HG03060 (cell line): ENCODE data around the gene DCAF4L1.

Experiments used
- ATAC-seq: cut with Tn5 transposase; IDR thresholded peaks from one replicate; pipeline ENCODE4 v1.9.1; 2021; ENCODE audit warnings: low read depth, moderate number of reproducible peaks; ENCODE audit not compliant: unreplicated experiment

DCAF4L1 gene, protein sequence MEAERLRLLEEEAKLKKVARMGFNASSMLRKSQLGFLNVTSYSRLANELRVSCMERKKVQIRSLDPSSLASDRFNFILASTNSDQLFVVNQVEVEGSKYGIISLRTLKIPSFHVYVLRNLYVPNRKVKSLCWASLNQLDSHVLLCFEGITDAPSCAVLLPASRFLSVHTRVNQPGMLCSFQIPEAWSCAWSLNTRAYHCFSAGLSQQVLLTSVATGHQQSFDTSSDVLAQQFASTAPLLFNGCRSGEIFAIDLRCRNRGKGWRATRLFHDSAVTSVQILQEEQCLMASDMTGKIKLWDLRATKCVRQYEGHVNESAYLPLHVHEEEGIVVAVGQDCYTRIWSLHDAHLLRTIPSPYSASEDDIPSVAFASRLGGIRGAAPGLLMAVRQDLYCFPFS

DNA sequence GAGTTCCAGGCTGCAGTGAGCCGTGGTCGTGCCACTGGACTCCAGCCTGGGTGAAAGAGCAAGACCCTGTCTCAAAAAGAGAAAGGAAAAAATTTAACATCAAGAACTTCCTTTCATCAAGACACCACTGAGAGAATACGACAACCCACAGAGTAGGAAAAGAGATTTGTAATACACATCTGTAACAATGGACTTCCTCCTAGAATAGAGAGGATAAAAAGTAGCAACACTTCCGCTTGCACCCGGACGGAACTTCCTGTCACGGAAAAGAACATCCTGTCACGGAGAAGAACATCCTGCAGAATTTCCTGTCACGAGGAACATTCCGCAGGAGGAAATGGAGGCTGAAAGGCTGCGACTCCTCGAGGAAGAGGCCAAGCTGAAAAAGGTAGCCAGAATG, at the start of gene DCAF4L1:
TSS of gene DCAF4L1 (plus strand) at position 301 of the 400 bp plus-strand sequence. CDS start at position 338, 37 bp downstream.
- ATAC-seq, result no peak

DNA sequence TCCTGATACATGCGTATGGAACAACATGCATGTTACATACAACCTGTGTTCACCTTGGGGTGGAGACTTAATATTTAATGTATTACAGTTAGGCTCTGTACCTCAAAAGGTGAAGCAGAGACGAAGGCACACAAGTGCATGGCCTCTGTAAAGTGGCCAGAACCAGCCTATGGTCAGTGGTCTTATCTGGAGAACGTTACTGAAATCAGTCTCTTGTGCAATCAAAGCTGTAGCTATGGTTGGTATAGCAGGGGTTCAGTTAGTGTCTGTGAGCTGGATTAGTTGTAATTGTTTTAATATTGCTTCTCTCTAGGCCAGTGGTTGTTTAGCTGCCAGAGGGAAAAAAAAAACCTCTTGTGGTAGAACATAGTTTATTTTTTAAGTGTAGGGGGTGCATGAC, 48.6 kb upstream of the DCAF4L1 start:
- ATAC-seq, result no peak

DNA sequence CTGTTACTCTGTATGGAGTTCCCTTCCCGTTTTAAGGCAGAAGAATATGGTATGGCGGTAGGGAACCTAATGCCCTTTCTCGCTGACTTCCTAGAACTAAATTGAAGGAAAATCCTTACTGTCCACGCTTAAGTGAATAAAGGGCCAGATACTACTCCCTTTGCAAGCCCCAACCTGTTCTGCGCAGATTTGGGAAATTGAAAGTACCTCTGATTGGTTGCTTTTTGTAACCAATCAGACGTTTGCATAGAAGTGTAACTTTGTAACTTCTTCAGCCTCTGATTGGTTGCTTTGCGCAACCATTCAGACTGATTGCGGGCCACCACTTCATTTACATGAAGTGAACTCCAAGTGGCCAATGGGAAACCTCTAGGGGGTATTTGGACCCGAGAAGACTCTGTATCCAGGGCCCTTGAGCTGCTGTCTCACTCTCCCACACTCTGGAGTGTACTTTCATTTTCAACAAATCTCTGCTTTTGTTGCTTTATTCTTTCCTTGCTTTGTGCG, 47.5 kb upstream of the DCAF4L1 start:
- no peak for ATAC-seq

GRCh38 chr4:41934514-41934900, 47.0 kb upstream of the DCAF4L1 start:
- ATAC-seq, result no peak

DNA sequence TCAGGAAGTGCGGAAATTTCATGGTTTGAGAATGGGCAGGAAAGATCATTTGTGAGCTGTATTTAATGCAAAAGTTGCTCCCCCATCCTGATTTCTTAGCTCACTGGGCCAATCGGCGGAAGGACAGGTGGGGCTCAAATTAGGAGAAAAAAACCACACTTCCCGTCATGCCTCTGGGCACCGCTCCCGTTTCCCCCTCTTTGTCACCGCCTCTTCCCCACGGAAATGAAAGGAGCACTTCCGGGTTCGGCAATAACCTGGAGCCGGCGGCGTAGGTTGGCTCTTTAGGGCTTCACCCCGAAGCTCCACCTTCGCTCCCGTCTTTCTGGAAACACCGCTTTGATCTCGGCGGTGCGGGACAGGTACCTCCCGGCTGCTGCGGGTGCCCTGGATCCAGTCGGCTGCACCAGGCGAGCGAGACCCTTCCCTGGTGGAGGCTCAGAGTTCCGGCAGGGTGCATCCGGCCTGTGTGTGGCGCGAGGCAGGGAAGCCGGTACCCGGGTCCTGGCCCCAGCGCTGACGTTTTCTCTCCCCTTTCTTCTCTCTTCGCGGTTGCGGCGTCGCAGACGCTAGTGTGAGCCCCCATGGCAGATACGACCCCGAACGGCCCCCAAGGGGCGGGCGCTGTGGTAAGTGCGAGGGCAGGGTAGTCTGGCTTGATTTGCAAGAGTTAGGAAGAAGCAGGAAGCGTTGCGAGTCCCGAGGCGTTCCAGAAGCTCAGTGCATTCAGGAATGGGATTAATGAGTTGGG, 46.5 kb upstream of the DCAF4L1 start, which contains the start of gene TMEM33:
TSS of gene TMEM33 (plus strand) at position 529 of the 751 bp plus-strand sequence. CDS start at position 585, 56 bp downstream.
- peak; percentile 64 for ATAC-seq

- peak; percentile 7 for ATAC-seq
Observed at GRCh38 chr4:41935652-41936021, 45.9 kb upstream of the DCAF4L1 start.

GRCh38 chr4:41939016-41939626, 42.4 kb upstream of the DCAF4L1 start:
- ATAC-seq, result no peak

- ATAC-seq, result no peak
Observed at GRCh38 chr4:41940834-41941233, 40.7 kb upstream of the DCAF4L1 start.

GRCh38 chr4:41943506-41943905, 38.0 kb upstream of the DCAF4L1 start:
- no peak for ATAC-seq

GRCh38 chr4:41944089-41944488, 37.5 kb upstream of the DCAF4L1 start:
- ATAC-seq, result no peak

- ATAC-seq, result no peak
Observed at GRCh38 chr4:41949531-41949930, 32.0 kb upstream of the DCAF4L1 start.

- ATAC-seq, result no peak
Observed at GRCh38 chr4:41957634-41958033, 23.9 kb upstream of the DCAF4L1 start.

DNA sequence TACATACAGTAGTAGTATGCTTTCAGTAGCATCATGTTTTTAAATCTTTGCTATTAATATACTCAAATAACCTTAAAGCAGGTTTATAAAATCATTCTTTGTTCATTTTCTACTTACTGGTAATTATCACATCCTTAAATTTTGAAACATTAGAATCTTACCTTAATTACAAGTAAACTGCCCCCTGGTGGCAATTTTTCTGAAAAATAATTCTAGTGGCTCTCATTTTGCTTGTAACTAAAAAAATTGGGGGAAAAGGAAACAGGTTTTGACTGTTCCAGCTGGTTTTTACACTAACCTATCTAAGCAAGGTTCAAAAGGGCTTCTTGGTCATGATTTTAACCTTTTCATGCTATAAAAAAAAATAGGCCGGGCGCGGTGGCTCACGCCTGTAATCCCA, 18.5 kb upstream of the DCAF4L1 start:
- no peak for ATAC-seq

GRCh38 chr4:41964401-41964800, 17.2 kb upstream of the DCAF4L1 start:
- ATAC-seq, result no peak

- ATAC-seq, result no peak
Observed at GRCh38 chr4:41967392-41967791, 14.2 kb upstream of the DCAF4L1 start.

GRCh38 chr4:41969671-41970070, 11.9 kb upstream of the DCAF4L1 start:
- ATAC-seq, result no peak

GRCh38 chr4:41975341-41975740, 6.2 kb upstream of the DCAF4L1 start:
- ATAC-seq, result no peak

- no peak for ATAC-seq
Observed at GRCh38 chr4:41976775-41977516, 4.6 kb upstream of the DCAF4L1 start.

GRCh38 chr4:41977709-41978108, 3.8 kb upstream of the DCAF4L1 start:
- no peak for ATAC-seq

GRCh38 chr4:41982716-41983115, 1.2 kb downstream of the DCAF4L1 start:
- ATAC-seq, result no peak
